BJ (cell line): Measurements from ENCODE around the gene ZNF536. TPM values are rescaled to one million over a fixed set of nuclear protein-coding genes. Genes with fewer than 3 reads are reported as not detected.

Experiments used
- CTCF ChIA-PET: fragments of 350-600 bp; formaldehyde crosslinking; extraction: SDS; loops from one replicate; lab custom pipeline; 2021; ENCODE audit warnings: antibody characterized with exemption, inconsistent platforms; lab: Yijun Ruan, JAX
- POLR2A ChIA-PET: fragments of 300-600 bp; sonication (Branson Sonifier 250); formaldehyde crosslinking; extraction: SDS; loops from one replicate; lab custom pipeline; 2021; ENCODE audit warnings: antibody characterized with exemption; lab: Charles Lee
- DNase-seq: peaks from one replicate; pipeline ENCODE4 v3.0.0-alpha.2; 2011; ENCODE audit warnings: low read depth
- H3K27me3 ChIP-seq: 2 replicates; pipeline ENCODE4 v1.6.0; 2011; ENCODE audit warnings: low read length; ENCODE audit not compliant: control insufficient read depth, insufficient read depth
- H3K36me3 ChIP-seq: 2 replicates; pipeline ENCODE4 v1.5.1; 2011; ENCODE audit warnings: low read length; ENCODE audit not compliant: control insufficient read depth, insufficient read depth
- H3K4me3 ChIP-seq: 2 replicates; pipeline ENCODE4 v1.5.1; 2011; ENCODE audit warnings: low read depth, mild to moderate bottlenecking, control low read depth, low read length
- CTCF ChIP-seq: IDR thresholded peaks from 2 replicates; pipeline ENCODE4 v1.5.1; 2011; ENCODE audit warnings: low read depth, mild to moderate bottlenecking, control low read depth, inconsistent platforms, low read length, moderate library complexity; ENCODE audit not compliant: insufficient read depth
- polyA plus RNA-seq: library from polyadenylated mRNA; depleted of rRNA; stranded (reverse); fragments of >200 nt; gene quantifications from 2 replicates; pipeline ENCODE4 v1.2.3, GENCODE V29; 2011

The ZNF536 gene
- polyA plus RNA-seq, 1 experiment = not detected

- Histone ChIP-seq H3K27me3 (no peaks in the 10 kb centered on the region), H3K4me3 (no peak overlapping the region), H3K36me3 (no peaks in the 10 kb centered on the region)
- DNase-seq = no peak
- CTCF ChIA-PET = no interaction called here
- no peak for TF ChIP-seq CTCF
- POLR2A ChIA-PET = no interaction called here
These were observed 140.2 kb downstream of the ZNF536 start for GRCh38 chr19:30512176-30513081.

GRCh38 chr19:30513082-30513411 is 140.9 kb downstream of the ZNF536 start:
- Histone ChIP-seq H3K36me3 (no peaks in the 10 kb centered on the region), H3K4me3 (no peak overlapping the region), H3K27me3 (no peaks in the 10 kb centered on the region)
- no peak for DNase-seq
- no peak for TF ChIP-seq CTCF
- CTCF ChIA-PET = no interaction called here
- POLR2A ChIA-PET = no interaction called here

- Histone ChIP-seq H3K36me3 (no peaks in the 10 kb centered on the region), H3K27me3 (no peaks in the 10 kb centered on the region), H3K4me3 (no peak overlapping the region)
- ChIA-PET CTCF (no interaction called here), POLR2A (no interaction called here)
- no peak for DNase-seq
- TF ChIP-seq CTCF = no peak
These were observed 143.9 kb downstream of the ZNF536 start for GRCh38 chr19:30516111-30516510.

- POLR2A ChIA-PET = no interaction called here
- CTCF ChIA-PET = no interaction called here
- no peak for TF ChIP-seq CTCF
- H3K27me3 ChIP-seq = no peaks in the 10 kb centered on the region
- H3K4me3 ChIP-seq = no peak overlapping the region
- no peaks in the 10 kb centered on the region for H3K36me3 ChIP-seq
- peak; percentile 13 for DNase-seq
These were observed 144.3 kb downstream of the ZNF536 start for GRCh38 chr19:30516531-30516930.

- Histone ChIP-seq H3K4me3 (no peak overlapping the region), H3K36me3 (no peaks in the 10 kb centered on the region), H3K27me3 (no peaks in the 10 kb centered on the region)
- POLR2A ChIA-PET = no interaction called here
- CTCF ChIA-PET = no interaction called here
- no peak for DNase-seq
- TF ChIP-seq CTCF = no peak
These were observed 146.9 kb downstream of the ZNF536 start for GRCh38 chr19:30518965-30519606.
